OCI-LY7 (cell line): ENCODE results near the gene CD247. TPM values are rescaled to one million over a fixed set of nuclear protein-coding genes. Genes with fewer than 3 reads are reported as not detected.

Experiments
- BruUV-seq: library from RNA; stranded (reverse); fragments of 400-500 nt; replicated peaks from 2 replicates; lab custom pipeline; 2021; lab: Mats Ljungman, UMichigan
- CTCF ChIA-PET: fragments of 300-600 bp; sonication (Branson Sonifier 250); formaldehyde crosslinking; loops from one replicate; lab custom pipeline; 2022; ENCODE audit warnings: antibody characterized with exemption; ENCODE audit not compliant: unreplicated experiment; lab: Charles Lee
- POLR2A ChIA-PET: fragments of 300-600 bp; sonication (Branson Sonifier 250); formaldehyde crosslinking; loops from one replicate; lab custom pipeline; 2022; ENCODE audit warnings: antibody characterized with exemption; lab: Charles Lee
- DNase-seq: peaks from one replicate; pipeline ENCODE4 v3.0.0-alpha.2; 2015; ENCODE audit warnings: low spot score
- H2AFZ ChIP-seq: fragments of 200-600 bp; sonication (generic), shearing (Covaris generic); 2 replicates; pipeline ENCODE4 v1.6.1; 2014; ENCODE audit warnings: mild to moderate bottlenecking, antibody characterized with exemption, low read length, moderate library complexity
- H3K27ac ChIP-seq: fragments of 200-600 bp; sonication (generic); 2 replicates; pipeline ENCODE4 v1.5.1; 2014; ENCODE audit warnings: mixed run types, low read depth, mild to moderate bottlenecking, moderate library complexity, low read length, inconsistent platforms; ENCODE audit not compliant: poor library complexity, severe bottlenecking
- H3K36me3 ChIP-seq: fragments of 200-600 bp; sonication (generic); 2 replicates; pipeline ENCODE4 v1.6.1; 2014; ENCODE audit warnings: mild to moderate bottlenecking, antibody characterized with exemption, low read length, moderate library complexity, mixed read lengths; ENCODE audit not compliant: insufficient read depth
- H3K4me1 ChIP-seq: fragments of 200-600 bp; sonication (generic); 2 replicates; pipeline ENCODE4 v1.5.1; 2014; ENCODE audit warnings: mild to moderate bottlenecking, low read length; ENCODE audit not compliant: insufficient read depth, poor library complexity, severe bottlenecking
- H3K4me2 ChIP-seq: fragments of 200-600 bp; sonication (generic); 2 replicates; pipeline ENCODE4 v1.6.1; 2014; ENCODE audit warnings: mild to moderate bottlenecking, low read length
- H3K4me3 ChIP-seq: fragments of 200-600 bp; sonication (generic); 2 replicates; pipeline ENCODE4 v1.5.1; 2014; ENCODE audit warnings: mild to moderate bottlenecking, low read depth, low read length; ENCODE audit not compliant: poor library complexity, severe bottlenecking
- H3K79me2 ChIP-seq: fragments of 200-600 bp; sonication (generic); 2 replicates; pipeline ENCODE4 v1.6.1; 2016; ENCODE audit warnings: low read depth, mild to moderate bottlenecking, low read length, moderate library complexity, mixed read lengths; ENCODE audit not compliant: insufficient read depth
- H3K9me2 ChIP-seq: fragments of 200-600 bp; sonication (generic); 2 replicates; pipeline ENCODE4 v1.6.1; 2016; ENCODE audit warnings: mild to moderate bottlenecking, low read length, mixed read lengths; ENCODE audit not compliant: insufficient read depth
- H3K9me3 ChIP-seq: fragments of 200-600 bp; sonication (generic); 2 replicates; pipeline ENCODE4 v1.6.1; 2014; ENCODE audit warnings: mild to moderate bottlenecking, mixed run types, low read length, mixed read lengths
- H4K20me1 ChIP-seq: fragments of 200-600 bp; sonication (generic); 2 replicates; pipeline ENCODE4 v1.6.1; 2014; ENCODE audit warnings: mild to moderate bottlenecking, antibody characterized with exemption, low read length, moderate library complexity, mixed read lengths; ENCODE audit not compliant: insufficient read depth
- CTCF ChIP-seq: fragments of 200-600 bp; sonication (generic); conservative IDR thresholded peaks from 2 replicates; pipeline ENCODE4 v1.5.1; 2014; ENCODE audit warnings: mild to moderate bottlenecking, antibody characterized with exemption, low read length, moderate library complexity, mixed read lengths
- EZH2phosphoT487 ChIP-seq: fragments of 200-600 bp; sonication (generic); IDR thresholded peaks from 2 replicates; pipeline ENCODE4 v1.6.1; 2018; ENCODE audit warnings: low read depth, borderline replicate concordance, mild to moderate bottlenecking, mixed run types, antibody characterized with exemption, low read length, moderate library complexity, mixed read lengths
- intact Hi-C: fragments of 100-400 bp; cut with micrococcal nuclease; formaldehyde crosslinking; loops from one replicate; pipeline ENCODE4 v1.10.0; 2022; ENCODE audit not compliant: unreplicated experiment
- total RNA-seq, 2 experiments: library from RNA; depleted of rRNA in 1 of 2; stranded (reverse); fragments of >200 nt in 1 of 2; shearing (Covaris generic) in 1 of 2; gene quantifications; 2 replicates each; pipeline ENCODE4 v1.2.3, GENCODE V29; 2014 to 2022

The CD247 gene
- total RNA-seq, 2 experiments from 2014 or later: 1.6 to 2.2 TPM

- Histone ChIP-seq H3K36me3 (no peaks in the 10 kb centered on the region), H3K4me1 (peaks cover 49% of the 10 kb centered on the region), H3K9me2 (no peaks in the 10 kb centered on the region), H4K20me1 (no peaks in the 10 kb centered on the region), H3K27ac (peak overlapping the region; percentile 41), H3K4me3 (peak overlapping the region; percentile 46), H2AFZ (peak overlapping the region; percentile 99), H3K79me2 (no peaks in the 10 kb centered on the region), H3K4me2 (peak overlapping the region; percentile 81), H3K9me3 (no peaks in the 10 kb centered on the region)
- no TSS peak for BruUV-seq
- POLR2A ChIA-PET: interaction anchor here (0.6 to 2.4 kb wide), 22 partner anchors 8 to 542 kb away, joined by 3 to 15 read pairs (median 4); partner anchors contain the start of genes CREG1 and POU2F1
- intact Hi-C loops: no loop called here
- TF ChIP-seq EZH2phosphoT487 (no peak), CTCF (no peak; the same call in 1 of the 2 replicates)
- CTCF ChIA-PET: interaction anchor here (0.5 to 1.9 kb wide), 7 partner anchors 8 to 182 kb away, joined by 3 to 5 read pairs (median 4); no protein-coding TSS in a partner anchor
- peak; percentile 80 for DNase-seq
Observed at GRCh38 chr1:167447521-167448136, 70.7 kb downstream of the CD247 start.

- no peaks in the 10 kb centered on the region for H4K20me1 ChIP-seq
- no peak for TF ChIP-seq CTCF
- TF ChIP-seq EZH2phosphoT487: no peak
- H3K4me1 ChIP-seq: peaks cover 45% of the 10 kb centered on the region
- H3K4me3 ChIP-seq: no peak overlapping the region
- H3K9me3 ChIP-seq: no peaks in the 10 kb centered on the region
- no peaks in the 10 kb centered on the region for H3K36me3 ChIP-seq
- no TSS peak for BruUV-seq
- H3K9me2 ChIP-seq: no peaks in the 10 kb centered on the region
- intact Hi-C loops: no loop called here
- DNase-seq: no peak
- no peaks in the 10 kb centered on the region for H3K79me2 ChIP-seq
- peak overlapping the region; percentile 41 for H3K27ac ChIP-seq
- peak overlapping the region; percentile 81 for H3K4me2 ChIP-seq
- ChIA-PET POLR2A (interaction anchor here (0.6 to 2.4 kb wide), 22 partner anchors 8 to 717 kb away, joined by 3 to 15 read pairs (median 4); partner anchors contain the start of genes CREG1 and POU2F1), CTCF (interaction anchor here (0.8 to 1.9 kb wide), 5 partner anchors 9 to 93 kb away, joined by 3 to 5 read pairs (median 4); no protein-coding TSS in a partner anchor)
- peak overlapping the region; percentile 99; the same call in 1 of the 2 replicates for H2AFZ ChIP-seq
Observed at GRCh38 chr1:167446966-167447365, 71.4 kb downstream of the CD247 start.

DNA sequence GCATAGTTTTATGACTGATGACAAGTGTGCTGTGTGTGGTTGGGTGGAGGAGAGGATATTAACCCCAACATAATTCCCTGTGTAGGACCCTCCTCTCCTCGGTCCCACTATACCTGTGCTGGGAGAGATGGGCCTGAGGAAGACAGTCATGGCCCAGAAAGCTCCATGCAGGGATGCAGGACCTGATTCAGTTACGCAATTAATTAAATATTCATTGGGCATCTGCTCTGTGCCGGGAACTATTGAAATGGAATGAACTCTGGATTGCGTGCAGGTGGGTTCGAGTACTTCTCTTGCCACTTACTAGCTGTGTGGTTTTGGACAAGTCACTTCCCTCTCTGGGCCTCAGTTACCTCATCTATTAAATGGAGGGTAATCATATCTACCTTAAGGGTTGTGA, 74.6 kb downstream of the CD247 start:
- Histone ChIP-seq H3K36me3 (no peaks in the 10 kb centered on the region), H3K4me1 (peaks cover 34% of the 10 kb centered on the region), H3K4me3 (no peak overlapping the region), H4K20me1 (no peaks in the 10 kb centered on the region), H3K9me3 (no peaks in the 10 kb centered on the region), H3K27ac (no peak overlapping the region), H3K9me2 (no peaks in the 10 kb centered on the region), H3K4me2 (no peak overlapping the region), H3K79me2 (no peaks in the 10 kb centered on the region), H2AFZ (no peak overlapping the region)
- no peak for DNase-seq
- TF ChIP-seq CTCF: no peak
- TF ChIP-seq EZH2phosphoT487: no peak
- BruUV-seq: no TSS peak
- CTCF ChIA-PET: interaction anchor here (0.6 kb wide), 1 partner anchor 91 kb away, joined by 3 read pairs; no protein-coding TSS in a partner anchor
- POLR2A ChIA-PET: interaction anchor here (0.6 to 1.2 kb wide), 3 partner anchors 91 to 179 kb away, joined by 3 to 4 read pairs (median 4); no protein-coding TSS in a partner anchor
- intact Hi-C loops: no loop called here
